Pons (tissue), 1 donor: Measurements from ENCODE around the gene PJVK.

Experiments
- DNase-seq: peaks from one replicate; pipeline ENCODE4 v3.0.0-alpha.2; 2016; ENCODE audit warnings: low spot score

Gene PJVK

GRCh38 chr2:178480227-178481181 is 29.3 kb downstream of the PJVK start, which contains the start of gene PLEKHA3:
TSS of gene PLEKHA3 (plus strand) at chr2:178480457. CDS start at chr2:178480870, 413 bp downstream.
- DNase-seq: peak; percentile 95

GRCh38 chr2:178482437-178482836 is 31.3 kb downstream of the PJVK start:
- DNase-seq: no peak

- peak; percentile 50 for DNase-seq
These were observed 33.3 kb downstream of the PJVK start for GRCh38 chr2:178484245-178485041.

DNA sequence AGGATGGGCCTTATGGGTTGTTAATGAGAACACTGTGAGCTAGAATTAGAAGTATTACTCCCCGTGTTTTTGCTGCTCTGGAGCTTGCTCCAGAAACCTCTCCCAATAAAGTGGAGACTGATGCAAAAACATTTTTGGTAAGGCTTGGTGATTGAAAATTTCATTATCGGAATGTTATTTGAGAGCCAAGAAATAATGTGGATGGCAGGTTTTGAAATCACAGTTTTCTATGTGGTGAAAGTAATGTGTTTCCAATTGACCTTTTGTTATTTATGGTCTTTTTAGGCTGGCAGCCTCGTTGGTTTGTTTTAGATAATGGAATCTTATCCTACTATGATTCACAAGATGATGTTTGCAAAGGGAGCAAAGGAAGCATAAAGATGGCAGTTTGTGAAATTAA is 34.2 kb downstream of the PJVK start:
- DNase-seq: no peak

GRCh38 chr2:178491612-178492011 is 40.4 kb downstream of the PJVK start:
- DNase-seq: no peak

DNA sequence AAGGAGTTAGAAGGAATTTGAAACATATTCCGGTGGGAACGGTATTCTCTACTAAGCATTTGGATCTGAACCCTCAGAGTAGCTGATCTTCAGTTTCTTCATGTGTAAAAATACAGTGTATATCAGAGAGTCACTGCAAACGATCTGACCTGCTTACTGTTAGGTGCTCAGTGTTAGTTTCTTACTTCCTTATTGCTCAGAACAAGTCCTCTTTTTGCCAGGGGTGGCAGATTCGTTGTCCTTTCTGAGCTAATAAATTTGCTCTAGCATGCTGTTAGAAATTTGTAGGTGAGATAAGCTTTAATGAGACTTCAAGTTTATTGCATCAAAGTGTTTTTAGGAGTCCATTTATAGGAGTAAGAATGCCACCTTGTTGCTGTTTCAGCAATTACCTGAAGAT is 44.9 kb downstream of the PJVK start:
- DNase-seq: no peak

DNA sequence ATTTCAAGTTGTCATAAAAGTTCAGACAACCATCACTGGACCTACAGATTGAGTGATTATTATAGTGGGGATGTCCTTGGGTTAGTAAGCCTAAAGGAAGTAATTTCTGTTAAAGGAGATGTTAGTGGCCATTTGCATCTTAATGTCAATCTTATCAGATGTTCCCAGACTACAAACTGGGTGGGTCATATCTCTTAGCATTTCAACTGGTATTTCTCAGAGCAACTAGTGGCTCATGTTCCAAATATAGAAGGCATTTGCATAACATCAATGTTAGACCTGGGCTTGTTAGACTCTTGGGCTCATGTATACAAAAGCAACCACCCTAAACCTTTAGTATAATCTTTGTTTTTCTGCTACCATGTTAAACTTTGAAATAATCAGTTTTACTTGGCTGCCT is 47.0 kb downstream of the PJVK start:
- DNase-seq: no peak

GRCh38 chr2:178499640-178500039 is 48.5 kb downstream of the PJVK start:
- DNase-seq: no peak

DNA sequence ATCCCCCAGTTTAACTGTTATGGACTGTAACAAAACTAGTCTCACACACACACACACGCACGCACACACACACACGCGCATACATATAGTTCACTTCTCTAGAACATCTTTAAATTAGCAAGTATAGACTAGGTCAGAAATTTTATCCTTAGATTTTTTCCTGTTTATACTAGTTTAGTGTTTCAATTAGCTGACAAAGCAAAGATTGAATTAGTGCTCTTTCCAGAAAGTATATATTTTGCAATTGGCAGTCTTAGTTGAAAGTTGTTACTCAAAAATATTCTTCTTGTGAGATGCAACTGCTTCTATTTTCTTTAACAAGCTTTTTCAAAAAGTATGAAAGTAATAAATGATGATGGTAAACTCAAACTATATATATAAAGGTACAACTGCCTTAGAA is 51.6 kb downstream of the PJVK start:
- DNase-seq: no peak

DNA sequence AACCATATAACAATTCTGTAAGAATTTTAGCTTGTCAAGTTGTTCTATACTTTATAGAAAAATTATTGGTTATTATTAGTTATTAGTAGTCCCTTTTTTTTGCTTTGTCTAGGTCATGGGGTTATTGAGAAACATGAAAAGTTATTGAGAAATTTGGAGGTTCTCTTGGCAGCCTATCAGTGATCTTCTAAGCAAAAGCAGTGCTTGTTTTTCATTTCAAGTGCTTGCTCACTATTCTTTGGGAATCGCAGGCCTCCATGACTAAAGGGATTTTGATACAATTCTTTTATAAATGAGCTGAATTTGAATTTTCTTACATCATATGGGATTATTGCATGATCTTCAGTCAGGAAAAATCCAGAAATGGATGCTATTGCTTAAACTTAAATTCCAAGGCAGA is 54.9 kb downstream of the PJVK start:
- DNase-seq: no peak

DNA sequence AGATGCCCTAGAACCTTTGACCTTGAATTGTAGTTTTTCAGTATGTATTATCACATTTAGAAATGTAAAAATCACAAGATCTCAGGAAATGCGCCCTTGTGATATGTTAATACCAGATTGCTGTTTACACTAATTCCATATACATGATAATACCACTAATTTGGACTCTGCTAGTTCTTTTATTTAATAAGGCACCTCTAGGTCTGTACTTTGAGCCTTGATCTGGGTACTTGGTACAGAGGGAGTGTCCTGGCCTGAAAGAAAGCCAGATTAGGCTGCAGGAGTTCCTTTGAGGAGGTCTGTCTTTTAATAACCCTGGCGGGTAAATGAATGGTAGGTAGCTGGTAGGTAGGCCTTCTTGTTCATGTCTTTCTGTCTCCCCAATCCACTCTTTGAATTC is 55.3 kb downstream of the PJVK start:
- no peak for DNase-seq

- no peak for DNase-seq
These were observed 55.8 kb downstream of the PJVK start for GRCh38 chr2:178506949-178507348.

DNA sequence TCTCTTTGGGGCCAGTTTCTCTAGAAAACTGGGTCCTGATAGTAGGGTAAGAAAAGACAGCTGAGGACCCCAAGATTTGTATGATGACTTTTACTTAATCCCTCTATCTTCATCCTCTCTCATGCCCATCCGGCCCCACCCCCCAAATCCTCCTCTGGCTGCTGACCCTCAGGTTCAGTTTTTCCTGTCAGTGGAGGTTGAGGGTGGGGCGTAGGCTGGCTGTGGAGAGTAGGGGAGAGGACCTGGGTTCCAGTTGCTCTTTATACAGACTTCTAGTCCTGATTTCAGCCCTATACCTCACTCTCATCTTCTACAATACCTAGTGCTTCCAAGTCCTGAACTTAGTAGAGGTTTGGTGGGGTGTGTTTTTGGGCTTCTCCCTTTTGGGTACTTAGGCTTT is 57.5 kb downstream of the PJVK start:
- no peak for DNase-seq

- no peak for DNase-seq
These were observed 59.2 kb downstream of the PJVK start for GRCh38 chr2:178510384-178510783.
